RWPE2 (cell line): ENCODE measurements around the gene KCNMA1.

Experiments
- ATAC-seq: fragments of 200-7000 bp; cut with Tn5 transposase; 3 replicates; pipeline ENCODE4 v1.9.1; 2021; ENCODE audit warnings: low read depth
- DNase-seq: peaks from one replicate; pipeline ENCODE4 v3.0.0-alpha.2; 2020; ENCODE audit warnings: low spot score
- H3K27ac ChIP-seq: fragments of 450-650 bp; 2 replicates; pipeline ENCODE4 v1.5.1; 2017; ENCODE audit warnings: mild to moderate bottlenecking; ENCODE audit not compliant: poor library complexity, severe bottlenecking
- H3K27me3 ChIP-seq: fragments of 250-450 bp; sonication (Bioruptor Pico); 2 replicates; pipeline ENCODE4 v1.5.1; 2021; ENCODE audit warnings: mild to moderate bottlenecking, moderate library complexity; ENCODE audit not compliant: insufficient read depth, poor library complexity, severe bottlenecking
- H3K36me3 ChIP-seq: fragments of 250-450 bp; sonication (Bioruptor Pico); 2 replicates; pipeline ENCODE4 v1.5.1; 2020; ENCODE audit warnings: low read depth, mild to moderate bottlenecking, moderate library complexity
- H3K4me1 ChIP-seq: fragments of 250-450 bp; sonication (Bioruptor Pico); 2 replicates; pipeline ENCODE4 v1.5.1; 2021; ENCODE audit warnings: mild to moderate bottlenecking, moderate library complexity; ENCODE audit not compliant: insufficient read depth, poor library complexity, severe bottlenecking
- H3K4me3 ChIP-seq: fragments of 250-450 bp; sonication (Bioruptor Pico); 2 replicates; pipeline ENCODE4 v1.5.1; 2021; ENCODE audit warnings: mild to moderate bottlenecking, moderate library complexity; ENCODE audit not compliant: severe bottlenecking
- H3K9me3 ChIP-seq: fragments of 250-450 bp; sonication (Bioruptor Pico); 2 replicates; pipeline ENCODE4 v1.5.1; 2021; ENCODE audit warnings: mild to moderate bottlenecking, moderate library complexity; ENCODE audit not compliant: severe bottlenecking
- CTCF ChIP-seq: fragments of 450-650 bp; IDR thresholded peaks from one replicate; pipeline ENCODE4 v1.5.1; 2017; ENCODE audit warnings: mild to moderate bottlenecking, moderate library complexity; ENCODE audit not compliant: poor library complexity, severe bottlenecking

The KCNMA1 gene

GRCh38 chr10:77011874-77012811 lies 625.5 kb downstream of the KCNMA1 start:
- no peak for ATAC-seq
- no peak for TF ChIP-seq CTCF
- no peaks in the 10 kb centered on the region for H3K36me3 ChIP-seq
- H3K4me1 ChIP-seq, result no peaks in the 10 kb centered on the region
- H3K27ac ChIP-seq, result no peak overlapping the region
- no peaks in the 10 kb centered on the region for H3K9me3 ChIP-seq
- DNase-seq, result no peak
- H3K4me3 ChIP-seq, result no peak overlapping the region
- no peaks in the 10 kb centered on the region for H3K27me3 ChIP-seq

- TF ChIP-seq CTCF, result no peak
- no peak overlapping the region for H3K27ac ChIP-seq
- no peaks in the 10 kb centered on the region for H3K9me3 ChIP-seq
- no peak for DNase-seq
- no peak overlapping the region for H3K4me3 ChIP-seq
- H3K36me3 ChIP-seq, result no peaks in the 10 kb centered on the region
- ATAC-seq, result no peak
- peaks cover 7% of the 10 kb centered on the region for H3K4me1 ChIP-seq
- no peaks in the 10 kb centered on the region for H3K27me3 ChIP-seq
Observed at GRCh38 chr10:77010430-77010829, 627.2 kb downstream of the KCNMA1 start.

- DNase-seq (no peak), ATAC-seq (no peak)
- peak overlapping the region; percentile 59 for H3K27ac ChIP-seq
- no peak for TF ChIP-seq CTCF
- H3K27me3 ChIP-seq, result no peaks in the 10 kb centered on the region
- H3K9me3 ChIP-seq, result no peaks in the 10 kb centered on the region
- H3K4me3 ChIP-seq, result no peak overlapping the region
- H3K36me3 ChIP-seq, result no peaks in the 10 kb centered on the region
- peaks cover 7% of the 10 kb centered on the region for H3K4me1 ChIP-seq
Observed at GRCh38 chr10:77007834-77008233, 629.8 kb downstream of the KCNMA1 start.

GRCh38 chr10:77006836-77007511 lies 630.6 kb downstream of the KCNMA1 start:
- Histone ChIP-seq H3K9me3 (no peaks in the 10 kb centered on the region), H3K4me3 (no peak overlapping the region), H3K27ac (peak overlapping the region; percentile 59), H3K27me3 (no peaks in the 10 kb centered on the region), H3K4me1 (peaks cover 7% of the 10 kb centered on the region), H3K36me3 (no peaks in the 10 kb centered on the region)
- ATAC-seq (peak; percentile 82), DNase-seq (no peak)
- TF ChIP-seq CTCF, result no peak
